ENCODE measurements around the gene ZNHIT2.
A peak's percentile ranks its signal among the peaks of the same experiment; 100 is the strongest.
"Not testable (repeated sequence)": the region's sequence is repeated elsewhere in the genome, so short reads cannot be mapped to it uniquely, and the experiment has no call there.

ZNHIT2 gene

DNA sequence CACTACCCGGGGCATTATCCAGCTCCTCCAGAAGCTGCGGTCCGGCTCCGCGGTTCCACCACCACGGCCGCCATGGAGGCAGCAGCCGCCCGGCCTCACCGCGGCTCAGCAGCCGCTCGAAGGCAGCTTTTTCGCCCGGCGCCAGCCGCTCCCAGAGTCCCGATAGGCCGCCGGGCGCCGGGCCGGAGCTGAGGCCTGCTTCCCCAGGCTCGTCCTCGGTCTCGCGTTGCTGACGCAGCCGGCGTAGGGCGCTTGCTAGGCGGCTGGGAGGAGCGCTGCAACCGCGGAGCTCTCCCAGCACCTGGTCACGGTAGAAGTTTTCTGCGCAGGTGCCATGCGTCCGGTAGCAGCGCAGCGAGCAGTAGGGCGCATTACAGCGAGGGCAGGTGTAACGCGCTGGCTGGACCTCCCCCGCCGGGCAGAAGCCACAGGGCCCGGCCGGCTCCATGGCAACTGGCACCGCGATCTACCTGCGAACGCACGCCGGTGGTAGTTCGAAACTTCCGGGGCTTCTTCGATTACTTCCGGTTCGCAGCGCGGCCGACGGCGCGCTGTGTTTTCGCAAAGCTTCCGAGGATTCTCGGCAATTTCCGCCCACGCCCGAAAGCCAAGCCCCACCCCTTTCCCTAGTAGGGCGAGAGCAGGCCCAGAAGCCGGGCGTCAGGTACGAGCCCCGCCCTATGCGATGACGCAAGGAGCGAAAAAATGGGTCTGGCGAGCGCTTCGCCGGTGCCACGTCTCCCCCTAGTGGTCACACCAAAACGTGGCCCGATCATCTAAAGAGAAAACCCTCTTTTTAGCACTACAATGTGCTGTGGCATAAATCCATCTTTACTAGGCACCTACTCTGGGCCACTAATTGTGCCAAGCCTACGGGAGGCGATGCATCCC is at the start of gene ZNHIT2:
TSS of gene ZNHIT2 (minus strand) at position 496 of the 891 bp plus-strand sequence. CDS start at position 448, 48 bp downstream.
- DNase-seq, result peak; percentile 100

DNA sequence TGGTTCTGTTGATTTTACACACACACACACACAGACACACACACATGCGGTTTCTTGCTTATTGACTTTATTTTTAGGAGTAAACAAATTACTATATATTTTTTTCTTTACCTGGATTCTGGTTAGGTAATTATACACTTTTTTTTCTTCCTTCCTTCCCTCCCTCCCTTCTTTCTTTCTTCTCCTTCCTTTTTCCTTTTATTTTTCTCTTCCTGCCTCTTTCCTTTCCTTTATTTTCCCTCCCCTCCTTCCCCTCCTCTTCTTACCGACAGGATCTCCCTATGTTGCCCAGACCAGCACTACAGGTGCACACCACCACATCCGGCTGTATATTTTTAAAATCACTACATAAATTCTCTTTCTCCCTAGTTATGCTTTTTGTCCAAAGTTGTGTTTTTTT is 49.4 kb upstream of the ZNHIT2 start:
- no peak for DNase-seq

DNA sequence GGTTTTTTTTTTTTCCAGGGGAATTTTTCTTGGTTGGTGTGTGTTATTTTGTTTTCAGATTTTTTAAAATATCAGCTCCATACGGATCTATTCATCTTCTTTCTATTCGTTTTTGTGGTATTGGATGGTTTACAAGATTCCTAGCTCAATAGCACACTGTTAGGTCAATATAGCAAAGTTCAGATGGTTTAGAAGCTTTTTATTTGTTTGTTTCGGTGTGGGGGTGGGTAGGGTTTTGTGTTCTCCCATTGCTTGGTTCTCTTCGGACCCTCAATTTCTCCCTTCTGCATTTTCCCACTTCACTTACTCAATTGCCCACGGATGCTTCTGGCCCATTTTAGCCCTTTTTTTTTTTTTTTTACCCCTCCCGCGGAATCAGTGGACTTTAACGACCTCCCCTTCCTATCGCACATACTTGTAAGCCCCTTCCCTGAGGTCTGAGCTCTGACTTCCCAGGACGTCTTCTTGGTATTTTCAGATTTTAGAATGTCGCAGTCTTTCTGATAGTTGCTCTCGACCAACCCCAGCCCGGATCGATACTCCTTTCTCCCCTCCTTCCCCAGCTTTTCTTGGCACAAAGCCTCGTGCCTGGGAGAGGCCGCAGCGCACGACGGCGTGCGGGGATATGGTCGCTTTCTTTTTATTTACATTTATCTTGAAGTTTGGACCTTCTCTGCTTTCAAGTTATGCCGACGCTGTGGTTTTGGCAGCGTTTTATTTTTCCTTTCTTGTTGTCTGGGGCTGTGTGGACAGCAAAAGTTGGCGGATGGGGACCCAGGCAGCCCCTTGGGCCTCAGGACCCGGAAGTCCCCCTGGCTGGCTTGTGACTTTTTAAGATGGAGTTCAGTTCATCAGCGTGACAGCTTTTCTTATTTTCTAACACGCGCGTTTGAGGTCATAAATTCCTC is 48.2 kb upstream of the ZNHIT2 start:
- no peak for DNase-seq

DNA sequence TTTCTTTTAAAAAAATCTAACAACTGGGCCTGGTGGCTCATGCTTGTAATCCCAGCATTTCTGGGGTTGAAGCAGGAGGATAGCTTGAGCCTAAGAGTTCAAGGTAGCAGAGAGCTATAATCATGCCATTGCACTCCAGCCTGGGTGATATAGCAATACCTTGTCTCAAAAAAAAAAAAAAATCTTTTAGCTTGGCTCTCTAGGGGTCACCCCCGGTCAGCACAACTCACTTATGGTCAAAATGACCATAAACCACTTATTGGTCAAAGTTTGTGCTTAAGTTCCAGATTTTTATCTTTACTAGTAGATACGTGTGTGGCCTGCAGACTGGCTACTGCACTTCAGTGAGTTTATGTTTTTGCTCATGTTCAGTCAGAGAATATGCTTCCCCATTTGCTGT is 46.2 kb upstream of the ZNHIT2 start:
- no peak for DNase-seq

DNA sequence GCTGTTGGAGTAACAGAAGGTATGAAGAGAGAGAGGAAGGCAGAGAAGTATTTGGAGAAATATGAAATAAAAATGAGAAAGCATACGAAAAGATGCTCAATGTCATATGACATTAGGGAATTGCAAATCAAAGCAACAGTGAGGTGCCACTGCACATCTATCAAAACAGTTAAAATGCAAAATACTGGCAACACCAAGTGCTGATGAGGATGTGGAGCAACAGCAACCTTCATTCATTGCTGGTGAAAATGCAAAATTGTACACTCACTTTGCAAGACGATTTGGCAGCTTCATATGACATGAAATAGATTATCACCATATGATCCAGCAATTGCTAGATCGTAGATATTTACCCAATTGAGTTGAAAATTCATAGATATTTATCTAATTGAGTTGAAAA is 43.1 kb upstream of the ZNHIT2 start:
- DNase-seq, result no peak

DNA sequence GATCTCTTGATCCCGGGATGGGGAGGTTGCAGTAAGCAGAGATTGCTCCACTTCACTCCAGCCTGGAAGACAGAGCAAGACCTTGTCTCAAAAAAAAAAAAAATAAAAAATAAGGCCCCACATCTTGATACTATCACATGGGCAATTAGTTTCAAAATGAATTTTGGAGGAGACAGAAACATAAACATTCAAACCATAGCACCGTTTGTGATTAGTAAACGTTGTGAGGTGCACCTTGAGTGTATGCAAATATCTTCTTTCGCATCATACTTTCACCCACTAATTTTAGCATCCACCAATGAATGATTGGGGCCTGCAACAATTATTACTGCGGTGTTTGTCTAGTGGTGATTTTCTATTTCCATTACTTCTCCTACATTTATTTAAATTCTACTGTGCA is 41.5 kb upstream of the ZNHIT2 start:
- DNase-seq, result no peak

DNA sequence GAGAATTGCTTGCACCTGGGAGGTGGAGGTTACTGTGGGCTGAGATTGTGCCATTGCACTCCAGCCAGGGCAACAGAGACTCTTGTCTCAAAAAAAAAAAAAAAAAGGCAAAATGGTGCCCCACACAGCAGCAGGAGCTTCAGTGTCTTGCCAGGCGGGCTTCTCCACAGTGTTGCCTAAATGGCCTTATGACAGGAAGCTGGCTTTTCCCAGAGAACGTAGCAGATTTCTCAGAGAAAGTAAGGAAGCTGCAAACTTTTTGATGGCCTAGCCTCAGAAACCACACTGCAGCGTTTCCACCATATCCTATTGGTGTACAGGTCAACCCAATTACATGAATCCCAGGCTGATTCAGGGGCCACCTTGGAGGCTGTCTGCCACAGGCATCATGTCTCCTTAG is 39.8 kb upstream of the ZNHIT2 start:
- no peak for DNase-seq

DNA sequence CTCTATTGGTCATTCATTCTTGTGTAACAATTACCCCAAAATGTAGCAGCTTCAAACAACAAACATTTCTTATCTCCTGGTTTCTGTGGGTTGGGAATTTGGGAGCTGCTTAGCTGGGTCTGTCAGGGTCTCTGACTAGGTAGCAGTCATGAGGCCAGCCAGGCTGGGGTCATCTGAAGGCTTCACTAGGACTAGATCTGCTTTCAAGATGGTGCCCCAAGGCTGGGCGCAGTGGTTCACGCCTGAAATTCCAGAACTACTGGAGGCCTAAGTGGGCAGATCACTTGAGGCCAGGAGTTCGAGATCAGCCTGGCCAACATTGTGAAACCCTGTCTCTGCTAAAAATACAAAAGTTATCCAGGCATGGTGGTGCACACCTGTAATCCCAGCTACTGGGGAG is 39.4 kb upstream of the ZNHIT2 start:
- DNase-seq, result no peak

DNA sequence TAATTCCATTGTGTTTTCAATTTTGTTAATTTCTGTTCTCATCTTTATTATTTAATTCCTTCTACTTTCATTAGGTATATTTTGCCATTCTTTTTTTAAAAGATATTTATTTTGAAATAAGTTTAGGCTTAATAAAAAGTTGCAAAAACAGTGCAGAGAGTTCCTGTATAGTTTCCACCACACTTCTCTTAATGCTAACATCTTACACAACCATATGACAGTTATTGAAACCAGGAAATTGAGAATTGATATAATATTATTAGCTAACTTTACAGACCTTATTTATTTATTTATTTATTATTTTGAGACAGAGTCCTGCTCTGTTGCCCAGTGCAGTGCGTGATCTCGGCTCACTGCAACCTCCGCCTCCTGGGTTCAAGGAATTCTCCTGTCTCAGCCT is 38.8 kb upstream of the ZNHIT2 start:
- DNase-seq, result no peak

DNA sequence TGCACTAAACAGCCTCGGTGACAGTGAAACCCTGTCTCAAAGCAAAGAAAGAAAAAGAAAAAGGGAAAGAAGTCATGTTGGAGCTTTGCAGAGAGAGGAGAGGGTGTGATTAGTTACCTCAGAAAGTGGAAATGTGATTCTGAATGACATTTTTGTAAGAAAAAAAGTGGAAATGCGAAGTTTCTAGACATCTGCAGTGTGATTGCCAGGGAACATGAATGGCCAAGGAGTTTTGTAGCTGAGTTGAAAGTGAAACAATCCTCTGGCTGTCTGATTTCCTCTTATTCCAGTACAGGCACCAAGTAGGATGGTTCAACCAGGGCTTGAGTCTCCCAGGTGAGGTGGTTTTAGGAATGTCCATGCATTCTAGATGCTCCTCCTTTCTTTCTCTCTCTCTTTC is 34.6 kb upstream of the ZNHIT2 start:
- DNase-seq, result no peak

DNA sequence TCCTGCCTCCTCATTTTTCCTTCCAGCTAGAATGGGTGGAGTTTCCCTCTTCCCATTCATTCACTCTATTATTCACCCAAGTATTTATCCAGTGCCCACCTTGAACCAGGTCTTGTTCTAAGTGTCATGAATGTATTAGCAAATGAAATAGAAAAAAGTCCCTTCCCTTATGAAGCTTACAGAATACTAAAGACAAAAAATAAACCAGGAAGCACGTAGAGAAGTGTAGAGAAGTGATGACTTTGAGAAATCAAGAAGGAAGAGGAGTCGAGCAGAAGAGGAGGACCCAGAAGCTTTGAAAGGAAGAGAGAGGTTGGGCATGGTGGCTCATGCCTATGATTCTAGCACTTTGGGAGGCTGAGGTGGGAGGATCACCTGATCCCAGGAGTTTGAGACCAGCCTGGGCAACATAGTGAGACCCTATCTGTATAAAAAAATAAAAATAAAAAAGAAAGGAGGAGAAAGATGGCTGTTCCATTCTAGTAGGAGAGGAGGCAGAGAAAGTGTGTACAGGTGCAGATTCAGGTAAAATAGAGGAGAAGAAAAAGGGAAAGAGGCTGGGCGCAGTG is 33.9 kb upstream of the ZNHIT2 start:
- DNase-seq, result no peak

DNA sequence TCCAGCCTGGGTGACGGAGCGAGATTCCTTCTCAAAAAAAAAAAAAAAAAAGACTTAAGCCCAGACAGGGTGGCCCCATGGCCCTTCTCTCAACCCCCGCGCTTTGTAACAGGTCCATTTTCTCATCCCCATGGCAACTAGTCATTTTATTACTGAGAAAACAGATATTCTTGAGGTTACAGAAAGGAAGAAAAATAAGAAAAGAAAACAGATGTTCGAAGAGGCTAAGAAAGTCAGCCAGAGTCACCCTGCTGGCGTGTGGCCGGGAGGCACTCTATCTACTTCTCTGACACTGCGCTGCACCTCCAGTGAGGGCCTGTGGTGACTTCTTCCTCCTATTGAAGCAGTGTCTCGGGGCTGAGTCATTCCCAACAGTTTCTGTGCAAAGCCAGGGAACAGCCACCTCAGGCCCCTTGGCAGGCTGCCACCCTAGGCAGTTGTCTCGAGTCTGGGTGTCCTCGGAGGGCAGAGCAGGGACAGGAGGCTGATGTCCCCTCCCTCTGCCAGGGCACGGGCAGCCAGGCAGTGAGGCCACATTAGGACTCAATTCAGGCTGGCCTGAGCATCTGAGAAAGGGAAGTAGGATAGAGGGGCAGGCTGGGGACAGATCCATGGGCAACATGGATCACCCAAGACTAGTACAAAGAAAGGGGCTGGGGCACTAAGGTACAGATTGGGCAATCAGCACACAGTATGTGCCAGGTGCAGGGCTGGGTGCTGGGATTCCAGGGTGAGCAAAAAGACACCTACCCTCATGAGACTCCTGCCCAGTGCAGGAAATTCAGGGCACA is 33.2 kb upstream of the ZNHIT2 start:
- peak; percentile 35 for DNase-seq

DNA sequence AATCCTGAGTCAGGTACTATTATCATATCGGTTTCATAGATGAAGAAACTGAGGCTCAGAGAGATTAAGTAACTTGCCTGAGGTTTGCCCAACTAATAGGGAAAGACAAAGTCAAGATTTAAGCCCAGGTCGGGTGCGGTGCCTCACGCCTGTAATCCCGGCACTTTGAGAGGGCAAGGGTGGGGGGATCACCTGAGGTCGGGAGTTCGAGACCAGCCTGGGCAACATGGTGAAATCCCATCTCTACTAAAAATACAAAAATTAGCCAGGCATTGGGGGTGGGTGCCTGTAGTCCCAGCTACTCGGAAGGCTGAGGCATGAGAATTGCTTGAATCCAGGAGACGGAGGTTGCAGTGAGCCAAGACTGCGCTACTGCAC is 32.6 kb upstream of the ZNHIT2 start:
- DNase-seq, result not testable (repeated sequence)

DNA sequence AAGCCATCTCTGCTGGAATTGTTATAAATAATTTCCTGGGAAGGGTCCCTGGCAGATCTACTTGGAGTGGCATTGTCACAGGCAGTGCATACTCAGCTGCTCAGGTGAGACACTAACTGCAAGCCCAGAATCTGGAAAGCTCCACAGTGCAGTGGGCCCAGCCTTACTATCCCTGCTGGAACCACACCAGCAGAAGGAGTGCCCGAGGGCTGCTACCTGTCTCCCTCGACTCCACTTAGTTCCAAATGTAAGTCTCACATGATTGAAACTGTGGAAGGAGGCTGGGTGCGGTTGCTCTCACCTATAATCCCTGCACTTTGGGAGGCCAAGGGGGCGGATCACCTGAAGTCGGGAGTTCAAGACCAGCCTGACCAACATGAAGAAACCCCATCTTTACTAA is 31.2 kb upstream of the ZNHIT2 start:
- DNase-seq, result no peak

DNA sequence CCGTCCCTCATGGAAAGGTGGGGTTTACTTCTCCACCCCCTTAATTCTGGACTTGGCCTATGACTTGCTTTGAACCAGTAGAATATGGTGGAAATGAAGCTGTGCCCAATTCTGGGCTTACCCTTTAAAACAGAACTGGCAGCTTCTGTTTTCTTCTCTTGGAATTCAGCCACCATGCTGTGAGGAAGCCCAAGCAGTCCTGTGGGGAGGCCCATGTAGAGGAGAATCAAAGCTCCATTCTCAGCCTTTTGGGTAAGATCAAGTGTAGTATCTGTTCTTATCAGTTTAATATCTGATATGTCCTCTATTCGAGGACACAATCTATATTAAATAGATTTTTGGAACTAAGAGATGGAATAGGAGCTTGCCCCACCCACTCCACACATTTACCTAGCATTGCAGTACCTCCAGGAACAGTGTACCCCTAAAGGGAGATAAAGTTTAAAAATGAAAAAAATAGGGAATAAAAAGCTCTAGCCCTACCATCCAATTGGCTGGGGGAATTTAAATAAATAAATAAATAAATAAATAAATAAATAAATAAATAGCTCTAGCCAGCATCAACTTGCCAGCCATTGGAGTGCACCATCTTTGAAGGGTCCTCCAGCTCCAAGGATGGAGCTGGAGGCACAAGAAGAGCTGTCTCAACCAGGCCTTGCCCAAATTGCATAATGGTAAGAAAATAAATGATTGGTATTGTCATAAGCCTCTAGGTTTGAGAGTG is 30.0 kb upstream of the ZNHIT2 start:
- DNase-seq, result no peak

DNA sequence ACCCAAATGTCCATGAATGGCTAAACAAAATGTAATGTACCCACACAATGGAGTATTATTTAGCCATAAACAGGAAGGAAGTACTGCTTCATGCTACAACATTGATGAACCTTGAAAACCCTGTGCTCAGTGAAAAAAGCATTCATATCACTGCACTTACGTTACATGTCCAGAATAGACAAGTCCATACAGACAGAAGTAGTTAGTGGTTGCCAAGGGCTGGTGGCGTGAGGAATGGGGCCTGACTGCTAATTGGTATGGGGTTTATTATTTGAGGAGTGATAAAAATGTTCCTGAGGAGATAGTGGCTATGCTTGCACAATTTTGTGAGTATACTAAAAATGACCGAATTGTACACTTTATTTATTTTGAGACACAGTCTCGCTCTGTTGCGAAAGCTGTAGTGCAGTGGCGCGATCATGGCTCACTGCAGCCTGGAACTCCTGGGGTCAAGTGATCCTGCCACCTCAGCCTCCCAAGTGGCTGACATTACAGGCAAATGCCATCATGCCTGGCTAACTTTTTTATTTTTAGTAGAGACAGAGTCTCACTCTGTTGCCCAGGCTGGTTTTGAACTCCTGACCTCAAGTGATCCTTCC is 24.5 kb upstream of the ZNHIT2 start:
- no peak for DNase-seq

DNA sequence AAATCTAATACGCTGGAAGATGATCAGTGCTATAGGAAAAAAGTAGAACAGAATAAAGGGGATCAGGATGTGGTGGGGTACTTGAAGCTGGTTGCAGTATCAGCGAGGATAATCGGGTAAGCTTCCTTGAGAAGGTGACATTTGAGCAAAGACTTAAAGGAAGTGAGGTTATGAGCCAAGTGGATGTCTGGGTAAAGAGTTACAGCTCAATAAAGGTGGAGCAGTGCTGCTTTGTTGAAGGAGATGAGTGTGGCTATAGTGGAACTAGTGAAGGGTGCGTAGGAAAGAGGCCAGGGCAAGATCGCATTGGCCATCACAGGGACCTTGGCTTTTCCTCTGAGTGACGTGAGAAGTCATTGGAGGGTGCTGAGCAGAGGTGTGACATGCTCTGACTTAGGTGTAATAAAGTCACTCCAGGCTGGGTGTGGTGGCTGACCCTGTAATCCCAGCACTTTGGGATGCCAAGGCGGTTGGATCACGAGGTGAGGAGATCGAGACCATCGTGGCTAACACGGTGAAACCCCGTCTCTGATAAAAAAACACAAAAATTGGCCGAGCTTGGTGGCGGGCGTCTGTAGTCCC is 19.1 kb upstream of the ZNHIT2 start:
- no peak for DNase-seq

DNA sequence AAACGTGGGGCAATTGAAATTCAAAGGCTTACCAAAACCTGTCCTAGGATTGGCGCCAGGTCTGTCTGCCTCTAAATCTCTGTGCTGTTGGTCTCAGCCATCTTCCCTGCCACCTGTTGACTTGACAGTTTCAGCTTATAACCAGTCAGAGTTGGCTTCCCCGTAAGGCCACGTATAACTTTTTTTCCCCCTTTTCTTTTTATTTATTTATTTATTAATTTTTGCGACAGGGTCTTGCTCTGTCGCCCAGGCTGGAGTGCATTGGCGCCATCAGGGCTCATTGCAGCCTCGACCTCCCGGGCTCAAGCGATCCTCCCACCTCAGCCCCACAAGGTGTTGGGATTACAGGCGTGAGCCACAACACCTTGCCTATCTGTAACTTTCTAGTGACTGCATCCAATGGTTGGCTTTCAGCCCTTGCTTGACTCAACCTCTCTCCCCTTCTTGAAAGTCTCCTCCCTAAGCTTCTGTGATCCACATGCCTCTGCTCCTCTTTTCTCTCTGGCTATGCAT is 18.2 kb upstream of the ZNHIT2 start:
- DNase-seq, result no peak

DNA sequence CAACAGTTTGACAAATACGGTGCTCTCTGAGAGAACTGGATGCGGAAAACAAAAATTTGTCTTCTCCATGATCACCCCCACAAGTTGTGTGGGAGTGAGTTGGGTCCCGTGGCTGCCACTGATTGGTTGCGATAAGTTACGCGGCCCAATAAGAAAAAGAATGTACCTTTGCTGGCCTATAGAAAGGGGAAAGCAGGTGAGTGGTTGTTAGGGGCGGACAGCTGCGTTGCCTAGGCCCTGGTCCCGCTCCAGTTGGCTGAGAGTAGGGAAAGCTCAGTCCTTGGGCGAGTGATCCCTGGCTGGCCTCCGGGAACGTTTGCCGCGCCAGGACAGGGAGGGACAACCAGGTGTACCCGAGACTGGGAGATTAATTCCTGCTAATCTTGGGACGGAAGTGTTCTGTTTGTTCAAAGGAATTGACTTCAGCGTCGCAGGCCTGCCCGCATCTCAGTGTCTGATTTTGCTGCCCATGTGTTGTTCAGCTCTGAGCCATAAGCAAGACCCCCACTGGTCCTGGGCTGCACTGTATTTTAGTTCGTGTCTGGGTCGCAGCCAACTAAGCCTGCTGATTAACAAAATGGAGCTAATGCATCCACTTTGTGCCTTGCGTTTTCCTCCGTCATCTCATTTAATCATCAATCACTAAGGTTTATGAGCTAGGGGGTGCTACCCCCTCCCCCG is 17.6 kb upstream of the ZNHIT2 start:
- peak; percentile 93 for DNase-seq

DNA sequence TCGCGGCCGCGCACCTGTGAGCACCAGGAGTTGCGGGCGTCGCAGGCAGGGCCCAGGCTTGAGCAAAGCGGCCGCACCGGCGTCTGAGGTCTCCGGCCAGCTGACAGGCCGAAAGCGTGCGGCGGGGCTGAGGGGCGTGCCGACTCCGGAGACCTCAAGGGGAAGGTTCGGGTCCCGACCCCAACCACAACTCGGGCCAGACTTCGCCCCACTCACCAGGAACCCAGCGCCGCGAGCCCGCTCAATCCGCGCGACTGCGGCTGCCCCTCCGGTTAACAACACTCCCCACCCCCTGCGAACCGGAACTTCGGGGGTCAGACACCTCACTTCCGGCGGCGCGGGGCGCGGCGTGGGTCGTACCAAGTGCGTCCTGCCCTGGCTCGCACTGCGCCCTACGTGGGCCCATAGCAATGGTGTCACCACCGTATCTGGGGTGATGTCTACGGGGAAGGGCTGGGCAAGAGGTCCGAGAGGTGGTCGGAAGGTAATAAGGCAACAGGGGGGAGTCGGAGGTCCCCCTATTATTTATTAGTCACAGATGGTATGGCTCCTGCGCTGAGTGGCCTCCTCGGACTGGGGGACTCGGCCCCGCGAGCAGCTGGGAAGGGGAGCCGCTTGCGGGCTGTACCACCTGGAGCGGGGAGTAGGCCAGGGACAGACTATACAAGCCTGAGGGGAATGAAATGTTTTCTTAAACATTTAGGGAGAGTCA is 16.9 kb upstream of the ZNHIT2 start, which contains the start of gene SYVN1:
TSS of gene SYVN1 (minus strand) at position 280 of the 712 bp plus-strand sequence. CDS start 918 bp downstream, outside the sequence.
- DNase-seq, result peak; percentile 93
